ENCODE measurements around the gene ZNF264.
"Not testable (repeated sequence)": the region's sequence is repeated elsewhere in the genome, so short reads cannot be mapped to it uniquely, and the experiment has no call there.

ZNF264 gene

DNA sequence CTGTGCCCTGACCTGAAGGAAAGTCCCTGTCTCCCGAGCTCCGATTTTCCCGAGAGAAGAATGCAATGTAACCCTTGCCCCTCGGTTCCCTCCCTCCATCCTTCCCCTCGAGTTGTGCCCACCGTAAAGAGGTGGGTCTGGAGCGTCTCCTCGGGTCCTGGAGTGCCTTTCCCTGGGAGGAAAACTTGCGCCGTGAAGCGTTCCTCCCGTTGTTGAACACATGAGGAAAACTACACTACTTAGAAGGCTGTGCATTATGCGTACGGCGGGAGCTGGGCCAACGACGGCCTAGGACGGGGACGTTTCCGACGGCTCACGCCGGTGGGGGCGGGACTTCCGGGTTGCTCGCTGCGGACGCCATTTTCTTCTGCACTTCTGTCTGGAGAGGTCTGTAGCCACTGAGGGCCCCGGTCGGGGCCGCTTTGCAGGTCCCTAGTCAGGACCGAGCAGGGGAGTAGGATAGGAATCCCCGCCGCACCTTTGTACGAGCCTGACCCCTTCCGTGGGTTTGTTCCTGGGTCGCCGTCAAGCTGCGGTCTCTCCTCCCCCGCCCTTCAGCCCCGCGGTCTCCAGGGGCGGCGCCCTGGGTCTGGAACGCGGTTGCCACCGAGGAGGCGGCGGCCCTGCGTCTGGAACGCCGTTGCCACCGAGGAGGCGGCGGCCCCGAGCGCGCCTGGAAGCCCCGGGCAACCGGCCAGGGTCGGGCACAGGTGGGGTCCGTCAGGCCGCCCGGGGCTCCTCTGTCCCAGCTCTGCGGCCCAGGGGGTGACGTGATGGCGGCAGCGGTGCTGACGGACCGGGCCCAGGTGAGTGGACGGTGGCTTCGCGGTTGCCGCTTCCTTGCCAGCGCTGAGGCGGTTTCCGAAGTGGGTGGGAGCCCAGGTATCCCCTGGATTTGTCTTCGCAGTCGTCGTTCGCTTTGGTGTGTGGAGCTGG is at the start of gene ZNF264:
Gene ZNF264, plus strand, starts transcription at position 360 of the 936 bp plus-strand sequence. Its CDS starts 414 bp downstream, at position 774.
- peak; percentile 93 for DNase-seq (ENCODE audit: low read depth)

DNA sequence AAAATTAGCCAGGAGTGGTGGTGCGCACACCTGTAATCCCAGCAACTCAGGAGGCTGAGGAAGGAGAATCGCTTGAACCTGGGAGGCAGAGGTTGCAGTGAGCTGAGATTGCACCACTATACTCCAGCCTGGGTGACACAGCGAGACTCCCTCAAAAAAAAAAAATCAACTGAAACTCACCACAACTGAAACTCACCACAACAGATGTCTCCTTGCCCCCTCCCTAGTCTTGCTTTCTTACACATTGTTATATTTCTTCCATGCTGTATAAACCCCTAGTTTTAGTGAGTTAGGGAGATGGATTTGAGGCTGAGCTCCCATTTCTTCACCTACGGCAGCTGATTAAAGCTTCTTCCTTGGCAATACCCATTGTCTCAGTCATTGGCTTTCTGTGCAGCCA is 49.6 kb upstream of the ZNF264 start:
- no peak for DNase-seq (ENCODE audit: low read depth)

- DNase-seq (ENCODE audit: low read depth) = no peak
Measured at GRCh38 chr19:57152921-57153320, 38.4 kb upstream of the ZNF264 start.

DNA sequence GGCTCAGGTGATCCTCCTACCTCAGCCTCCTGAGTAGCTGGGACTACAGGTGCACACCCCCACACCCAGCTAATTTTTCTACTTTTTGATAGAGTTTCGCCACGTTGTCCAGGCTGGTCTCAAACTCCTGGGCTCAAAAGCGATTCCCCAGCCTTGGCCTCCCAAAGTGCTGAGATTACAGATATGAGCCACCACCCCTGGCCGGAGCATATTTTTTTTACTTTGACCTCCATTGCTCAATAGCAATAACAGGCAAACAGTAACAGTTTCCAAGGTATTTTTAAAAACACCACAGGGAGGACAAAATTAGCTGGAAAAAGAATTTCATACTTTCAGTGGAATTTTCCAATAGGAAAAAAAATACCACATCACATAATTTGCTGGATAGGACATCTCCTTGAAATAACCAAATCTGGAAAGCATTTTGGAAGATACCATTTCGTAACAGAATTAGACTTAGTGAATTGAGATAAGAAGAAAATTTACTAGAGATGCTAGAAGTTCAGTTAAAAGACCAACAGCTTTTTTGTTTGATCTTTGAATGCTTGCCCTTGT is 29.2 kb upstream of the ZNF264 start:
- no peak for DNase-seq (ENCODE audit: low read depth)

- no peak for DNase-seq (ENCODE audit: low read depth)
Measured at GRCh38 chr19:57165846-57166245, 25.5 kb upstream of the ZNF264 start.

GRCh38 chr19:57167385-57167784 is 23.9 kb upstream of the ZNF264 start, which contains the start of gene DUXA:
TSS of gene DUXA (minus strand) at chr19:57167485. CDS start at chr19:57167443, 42 bp downstream.
- no peak for DNase-seq (ENCODE audit: low read depth)

GRCh38 chr19:57171551-57172081 is 19.7 kb upstream of the ZNF264 start:
- DNase-seq (ENCODE audit: low read depth) = peak; percentile 43

DNA sequence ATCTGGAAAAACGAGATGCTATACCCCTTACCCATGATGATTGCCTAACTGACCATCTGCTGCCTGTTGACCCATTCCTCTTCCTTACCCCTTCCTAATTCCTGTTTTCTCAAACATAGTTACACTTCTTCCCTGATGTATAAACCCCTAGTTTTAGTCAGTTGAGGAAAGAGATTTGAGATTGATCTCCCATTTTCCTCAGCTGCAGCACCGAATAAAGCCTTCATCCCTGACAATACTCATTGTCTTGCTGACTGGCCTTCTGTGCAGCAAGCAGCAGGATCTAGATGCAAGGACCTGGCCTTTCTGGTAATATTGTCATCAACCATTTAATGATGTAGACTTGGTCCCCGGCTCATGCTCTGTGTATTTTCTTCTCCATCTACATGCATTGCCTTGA is 999 bp upstream of the ZNF264 start:
- no peak for DNase-seq (ENCODE audit: low read depth)

GRCh38 chr19:57192077-57192420 is 749 bp downstream of the ZNF264 start:
- peak; percentile 29 for DNase-seq (ENCODE audit: low read depth)

DNA sequence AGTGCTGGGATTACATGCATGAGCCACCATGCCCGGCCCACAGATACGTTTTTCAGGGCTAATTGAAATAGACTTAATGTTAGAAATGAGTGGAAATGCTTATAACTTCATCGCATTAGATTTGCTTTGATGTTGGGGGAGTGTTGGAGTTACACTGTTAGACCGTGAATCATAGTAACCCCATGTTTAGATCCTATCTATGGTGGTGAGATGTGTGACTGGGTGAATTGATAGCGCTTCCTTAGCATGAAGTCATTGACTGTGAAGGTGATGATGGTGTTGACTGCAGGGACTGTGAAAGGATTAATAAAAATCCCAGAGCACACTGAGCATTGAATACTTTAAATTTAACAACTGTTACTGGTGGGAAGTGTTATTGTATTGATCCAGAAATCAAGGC is 1.7 kb downstream of the ZNF264 start:
- no peak for DNase-seq (ENCODE audit: low read depth)

- DNase-seq (ENCODE audit: low read depth) = not testable (repeated sequence)
Measured at GRCh38 chr19:57197874-57198273, 6.6 kb downstream of the ZNF264 start.

GRCh38 chr19:57202160-57202559 is 10.9 kb downstream of the ZNF264 start:
- DNase-seq (ENCODE audit: low read depth) = no peak

DNA sequence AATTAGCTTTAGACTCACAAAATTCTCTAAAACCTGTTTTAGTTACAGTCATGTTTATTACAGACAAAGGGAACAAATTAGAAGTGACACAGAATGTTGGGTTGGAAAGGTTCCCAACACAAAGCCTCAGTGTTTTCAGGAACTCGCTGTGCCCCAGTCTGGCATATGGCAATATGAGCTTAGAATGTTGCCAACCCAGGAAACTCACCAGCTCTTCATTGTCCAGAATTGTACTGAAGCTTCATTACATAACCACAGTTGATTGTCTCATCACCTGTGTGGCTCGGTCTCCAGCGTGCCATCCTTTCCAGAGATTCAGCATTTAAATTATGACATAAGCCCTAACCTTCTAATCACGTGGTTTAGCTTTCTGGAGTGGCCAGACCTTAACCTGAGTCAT is 19.1 kb downstream of the ZNF264 start:
- DNase-seq (ENCODE audit: low read depth) = no peak

GRCh38 chr19:57212109-57212508 is 20.8 kb downstream of the ZNF264 start:
- no peak for DNase-seq (ENCODE audit: low read depth)

- no peak for DNase-seq (ENCODE audit: low read depth)
Measured at GRCh38 chr19:57227502-57227901, 36.2 kb downstream of the ZNF264 start.

- no peak for DNase-seq (ENCODE audit: low read depth)
Measured at GRCh38 chr19:57231686-57232085, 40.4 kb downstream of the ZNF264 start.

GRCh38 chr19:57233207-57233606 is 41.9 kb downstream of the ZNF264 start:
- no peak for DNase-seq (ENCODE audit: low read depth)

DNA sequence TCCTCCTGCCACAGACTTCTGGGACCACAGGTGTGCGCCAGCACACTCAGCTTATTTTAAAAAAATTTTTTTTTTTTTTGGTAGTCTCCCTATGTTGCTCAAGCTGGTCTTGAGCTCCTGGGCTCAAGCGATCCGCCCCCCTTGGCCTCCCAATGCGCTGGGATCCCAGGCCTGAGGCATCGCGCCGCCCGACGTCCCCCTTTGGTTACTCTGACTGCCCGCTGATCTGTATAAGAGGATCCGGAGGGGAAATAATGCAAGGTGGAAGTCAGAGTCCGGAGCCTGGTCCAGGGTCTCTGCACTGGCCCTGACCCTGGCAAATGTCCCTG is 48.6 kb downstream of the ZNF264 start:
- DNase-seq (ENCODE audit: low read depth) = peak; percentile 11

- DNase-seq (ENCODE audit: low read depth) = peak; percentile 94
Measured at GRCh38 chr19:57240311-57241090, 49.2 kb downstream of the ZNF264 start, which contains the start of gene ZNF805. TSS of gene ZNF805 (plus strand) at chr19:57240632. CDS start at chr19:57240892, 260 bp downstream.

DNA sequence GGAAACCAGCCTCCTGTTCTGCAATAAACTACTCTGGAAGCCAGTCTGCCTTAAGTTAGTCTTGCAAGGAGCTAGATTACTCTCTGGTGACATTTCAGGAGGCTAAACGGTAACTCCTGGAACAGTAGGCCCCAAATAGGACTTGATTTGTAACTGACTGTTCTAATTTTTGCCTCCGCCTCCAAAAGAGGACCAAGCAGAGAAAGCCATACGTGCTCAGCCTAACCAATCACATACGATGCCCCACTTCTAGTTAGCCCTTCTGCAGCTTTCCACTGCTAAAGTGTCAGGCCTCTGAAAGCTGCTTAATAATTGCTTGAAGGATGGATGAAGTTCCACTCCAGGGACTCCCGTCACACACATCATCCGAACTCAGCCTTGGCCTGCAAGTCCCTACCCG is 49.9 kb downstream of the ZNF264 start:
- peak; percentile 57 for DNase-seq (ENCODE audit: low read depth)

- no peak for DNase-seq (ENCODE audit: low read depth)
Measured at GRCh38 chr19:57242821-57243220, 51.5 kb downstream of the ZNF264 start.

DNA sequence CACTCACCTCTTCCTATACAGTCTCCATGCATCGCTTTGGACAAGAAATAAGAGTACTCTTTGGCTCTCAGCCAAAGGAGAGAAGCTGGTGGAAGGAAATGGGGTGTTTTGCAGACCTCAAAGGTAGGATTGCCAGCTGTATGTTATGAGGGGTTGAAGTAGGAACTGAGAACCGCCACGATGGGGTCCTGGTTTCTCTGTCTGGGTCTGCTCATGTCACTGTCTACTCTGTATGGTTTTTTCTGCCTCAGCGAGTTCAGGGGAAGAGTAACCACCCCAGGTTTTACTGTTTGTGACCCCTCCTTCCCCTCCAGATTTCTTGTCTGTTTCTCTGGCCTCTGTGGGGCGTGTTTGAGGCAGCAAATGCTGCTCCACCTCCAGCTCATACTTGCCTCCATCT is 53.2 kb downstream of the ZNF264 start:
- DNase-seq (ENCODE audit: low read depth) = no peak

Measured in iris pigment epithelial cell (primary cell).